H1 (cell line): ENCODE measurements around the gene SLC26A6. TPM values are rescaled to one million over a fixed set of nuclear protein-coding genes. Genes with fewer than 3 reads are reported as not detected.

Source experiments
- CBX8 ChIP-seq: fragments of 300-800, 300-1000 bp; sonication (generic); IDR thresholded peaks from 2 replicates; pipeline ENCODE4 v1.7.1; 2016; ENCODE audit warnings: low read depth, low read length, borderline replicate concordance
- CHD7 ChIP-seq: fragments of 300-600 bp; sonication (generic); IDR thresholded peaks from 2 replicates; pipeline ENCODE4 v1.7.1; 2012; ENCODE audit warnings: low read length, moderate library complexity, mild to moderate bottlenecking, inconsistent platforms; ENCODE audit not compliant: insufficient replicate concordance
- polyA plus RNA-seq, 7 experiments: library from polyadenylated mRNA; depleted of rRNA in 3 of 7; stranded (reverse) in 5 of 7; unstranded in 2 of 7; fragments of >200 nt in 5 of 7; fragments of 200-250 nt in 2 of 7; gene quantifications; 1 replicate in 5 of 7; 2 replicates in 1 of 7; 4 replicates in 1 of 7; pipeline versions ENCODE4 v1.2.1 to v1.2.3, GENCODE V29; 2011 to 2013; ENCODE audit warnings: missing spikeins in 2 of 7, mixed read lengths in 2 of 7
- total RNA-seq: library from RNA; stranded (reverse); fragmentation: NEBNext Ultra II Directional; extraction: Animal tissue kit (Norgen Biotek cat#: 25700); gene quantifications from 2 replicates; pipeline ENCODE4 v1.2.1, GENCODE V29; 2021

The SLC26A6 gene
- total and polyA plus RNA-seq, 2 of the 8 experiments (the other 6 are each of a cell fraction or from before 2014, with no cell fraction given): 50.4 to 58.0 TPM

- TF ChIP-seq CHD7 (no peak), CBX8 (no peak)
- TF ChIP-seq, all 59 proteins: peak for 0
These were observed 3.5 kb downstream of the SLC26A6 start (continued) for GRCh38 chr3:48631516-48632448.
